ENCODE data around the gene GZF1.

Gene GZF1

DNA sequence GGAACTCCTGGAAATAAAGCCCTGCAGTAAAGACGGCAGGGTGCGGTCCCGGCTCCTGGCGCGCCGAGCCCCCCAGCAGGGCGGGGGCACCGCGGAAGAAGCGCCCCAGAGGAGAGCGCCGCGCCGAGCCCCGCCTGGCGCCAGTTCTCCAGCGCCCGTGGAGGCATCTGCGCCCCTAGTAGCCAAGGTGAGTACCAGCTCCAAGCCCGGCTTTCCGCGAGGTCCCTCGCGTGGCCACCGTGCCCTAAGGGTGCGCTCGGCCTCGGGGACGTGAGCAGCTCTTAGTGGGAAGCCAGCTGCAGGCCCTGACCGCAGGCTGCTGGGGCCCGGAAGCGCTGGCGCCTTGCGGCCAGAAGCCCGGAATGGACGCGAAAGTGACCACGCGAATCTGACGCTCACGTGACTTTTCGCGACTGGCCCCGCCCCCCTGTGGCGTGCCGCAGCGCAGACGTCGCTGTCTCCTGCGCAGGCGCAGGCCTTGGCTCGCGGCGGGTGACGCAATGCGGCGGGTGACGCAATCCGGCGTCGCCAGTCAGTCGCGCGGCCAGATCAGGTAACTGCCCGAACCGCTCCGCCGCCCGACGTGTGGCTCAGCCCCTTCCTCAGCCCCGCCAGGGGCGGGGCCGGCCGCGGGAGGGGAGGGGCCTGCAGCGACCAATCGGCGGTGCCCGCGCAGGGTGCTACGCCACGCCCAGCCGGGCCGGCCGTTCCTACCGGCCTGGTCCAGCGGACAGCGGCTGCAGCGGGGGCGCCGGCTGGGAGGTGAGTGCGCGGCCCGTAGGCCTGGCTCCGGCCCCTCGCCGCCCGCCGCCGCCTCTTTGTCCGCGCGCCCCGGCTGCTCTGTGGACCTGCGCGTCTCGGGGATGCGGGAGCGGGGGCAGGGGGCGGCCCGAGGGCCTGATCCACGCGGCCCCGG is at the start of gene GZF1:
TSS of gene GZF1 (plus strand) at position 707 of the 916 bp plus-strand sequence. CDS start 2,202 bp downstream, outside the sequence.
- peak; percentile 95 for DNase-seq (ENCODE audit: low spot score)

DNA sequence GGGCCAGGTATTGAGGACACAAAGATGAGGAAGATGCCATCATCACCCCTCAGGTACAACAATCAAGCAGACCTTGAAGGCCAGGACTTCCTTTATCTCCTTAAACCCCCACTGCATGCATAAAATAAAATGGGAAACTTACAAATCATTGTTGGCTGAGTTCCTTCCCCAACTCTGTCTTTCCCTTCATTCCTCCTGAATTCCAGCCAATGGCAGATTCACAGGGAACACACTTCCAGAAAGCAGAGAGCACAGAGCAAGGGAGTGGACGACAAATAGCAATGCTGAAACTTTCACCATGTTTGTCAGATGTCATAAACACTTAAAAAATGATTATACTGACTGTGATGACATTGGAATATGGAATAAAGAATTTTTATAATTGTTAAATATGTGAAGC is 48.7 kb upstream of the GZF1 start:
- no peak for DNase-seq (ENCODE audit: low spot score)

DNA sequence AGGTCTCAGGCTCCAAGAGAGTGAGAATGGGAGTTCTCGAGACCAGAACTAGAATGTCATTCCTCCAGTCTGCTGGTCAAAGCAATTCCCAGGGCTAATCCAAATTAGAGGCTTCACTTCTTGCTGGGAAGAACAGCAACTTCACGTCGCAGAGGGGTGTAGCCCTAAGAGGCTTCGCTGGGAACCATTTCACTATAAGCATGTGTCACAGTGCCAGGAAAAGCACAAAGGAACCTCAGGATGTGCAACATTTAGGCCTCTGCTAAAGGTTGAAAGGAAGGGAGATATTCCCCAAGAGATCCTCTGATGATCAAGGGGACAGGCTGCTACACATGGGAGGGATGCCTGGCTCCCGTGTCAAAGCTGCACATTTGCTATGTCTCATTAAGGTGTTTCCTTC is 47.3 kb upstream of the GZF1 start:
- DNase-seq (ENCODE audit: low spot score), result no peak

DNA sequence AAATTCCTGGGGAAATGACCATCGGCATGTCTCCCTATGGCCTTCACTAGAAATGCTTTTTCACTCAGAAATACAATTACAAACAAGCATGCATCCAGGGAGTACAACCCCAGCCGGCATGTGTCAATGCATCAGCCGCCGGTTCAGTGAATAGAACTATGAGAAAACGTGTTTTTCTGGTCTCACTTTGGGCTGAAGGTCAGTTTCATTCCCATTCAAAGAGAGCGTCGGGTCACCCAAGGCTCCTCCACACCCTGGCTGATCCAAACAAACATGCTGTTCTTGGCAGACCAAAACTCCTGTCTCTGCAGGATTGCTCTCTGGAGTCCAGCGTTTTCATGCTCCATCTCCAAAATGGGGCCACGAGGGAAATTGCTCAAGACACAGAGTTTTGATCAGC is 46.9 kb upstream of the GZF1 start:
- no peak for DNase-seq (ENCODE audit: low spot score)

DNA sequence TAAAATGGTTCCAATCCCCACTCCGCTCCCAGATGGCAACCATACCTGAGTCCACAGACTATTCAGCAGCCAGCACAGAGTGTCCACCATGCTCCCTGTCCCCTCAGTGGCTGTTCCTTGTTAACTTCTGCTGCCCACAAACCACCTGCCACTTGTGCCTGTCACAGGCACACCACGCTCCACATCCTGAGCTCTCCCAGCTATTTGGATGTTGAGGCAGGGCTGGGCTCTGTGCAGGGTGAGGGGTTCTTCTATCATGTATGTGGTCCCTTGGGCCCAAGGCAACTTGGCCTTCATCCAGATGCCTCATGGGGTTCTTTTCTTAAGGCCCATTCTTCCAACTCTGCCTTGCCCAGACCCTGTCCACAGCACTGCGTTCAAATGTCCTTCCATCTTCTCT is 45.4 kb upstream of the GZF1 start:
- DNase-seq (ENCODE audit: low spot score), result no peak

DNA sequence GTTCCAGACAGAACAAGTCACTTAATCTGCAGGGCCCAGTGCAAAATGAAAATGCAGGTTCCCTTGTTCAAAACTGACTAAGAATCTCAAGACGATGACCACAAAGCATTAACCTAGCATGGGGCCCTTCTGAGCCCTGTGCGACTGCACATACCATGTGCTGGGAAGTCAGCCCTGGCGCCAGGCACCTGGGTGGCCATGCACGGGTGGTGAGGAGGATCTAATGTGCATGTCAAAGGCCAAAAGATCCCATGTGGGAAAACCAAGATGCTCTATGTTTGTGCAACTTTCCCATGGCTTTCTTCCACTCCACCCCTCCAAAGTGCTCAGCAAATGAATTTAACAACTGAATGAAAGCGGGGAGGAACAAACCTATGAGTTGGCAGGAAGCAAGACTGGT is 44.9 kb upstream of the GZF1 start:
- no peak for DNase-seq (ENCODE audit: low spot score)

DNA sequence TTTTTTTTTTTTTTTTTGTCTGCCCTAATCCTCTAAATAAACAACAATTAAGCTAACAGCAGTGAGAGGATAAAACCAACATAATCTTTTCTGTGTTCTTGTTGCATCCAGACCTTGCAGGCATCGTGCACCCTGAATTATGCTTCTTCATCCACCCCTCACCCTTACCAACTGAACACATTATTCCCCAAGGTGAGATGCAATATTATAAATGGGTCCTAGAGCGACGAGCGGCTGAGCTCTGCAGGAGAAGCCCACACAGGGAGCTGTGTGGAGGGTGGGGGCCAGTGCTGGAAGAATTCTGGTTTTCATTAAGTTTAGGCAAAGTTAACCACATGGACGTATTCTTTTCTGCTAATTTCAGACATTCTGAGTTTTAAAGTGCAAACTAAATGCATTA is 43.6 kb upstream of the GZF1 start:
- no peak for DNase-seq (ENCODE audit: low spot score)

DNA sequence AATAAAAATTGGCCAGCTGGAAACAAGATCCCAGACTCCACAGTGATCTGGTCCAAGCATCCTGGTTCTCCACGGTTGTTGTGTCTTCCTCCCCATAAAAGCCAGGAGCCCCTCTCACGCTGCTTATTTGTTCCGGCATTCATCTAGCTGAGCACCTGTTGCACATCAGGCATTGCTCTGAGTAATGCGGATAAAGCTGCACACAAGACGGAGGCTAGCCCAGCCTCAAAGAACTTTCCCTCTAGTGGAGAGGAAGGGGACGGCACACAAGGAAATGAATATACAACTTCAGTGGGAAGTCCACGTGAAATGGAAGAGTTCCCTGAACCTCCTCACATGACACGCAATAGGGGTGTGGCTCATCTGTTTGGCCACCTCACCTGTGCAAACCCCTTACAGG is 41.7 kb upstream of the GZF1 start:
- DNase-seq (ENCODE audit: low spot score), result peak; percentile 28

DNA sequence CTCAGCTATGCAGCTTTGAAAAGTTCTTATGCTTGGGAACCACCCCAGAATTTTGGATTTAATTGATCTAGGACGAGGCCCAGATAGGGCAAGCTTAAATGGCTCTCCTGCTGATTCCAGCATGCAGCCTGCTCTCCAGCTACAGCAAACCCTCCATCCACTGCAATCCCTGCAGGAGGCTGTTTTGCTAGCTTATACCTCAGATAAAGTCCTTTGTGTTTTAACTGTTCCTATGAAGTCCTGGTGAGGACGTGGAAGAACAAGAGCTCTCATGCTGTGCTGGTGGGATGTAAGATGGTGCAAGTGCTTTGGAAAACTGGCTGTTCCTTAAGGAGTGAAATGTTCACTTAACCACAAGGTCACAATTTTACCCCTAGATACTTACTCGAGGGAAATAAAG is 36.9 kb upstream of the GZF1 start:
- DNase-seq (ENCODE audit: low spot score), result no peak

DNA sequence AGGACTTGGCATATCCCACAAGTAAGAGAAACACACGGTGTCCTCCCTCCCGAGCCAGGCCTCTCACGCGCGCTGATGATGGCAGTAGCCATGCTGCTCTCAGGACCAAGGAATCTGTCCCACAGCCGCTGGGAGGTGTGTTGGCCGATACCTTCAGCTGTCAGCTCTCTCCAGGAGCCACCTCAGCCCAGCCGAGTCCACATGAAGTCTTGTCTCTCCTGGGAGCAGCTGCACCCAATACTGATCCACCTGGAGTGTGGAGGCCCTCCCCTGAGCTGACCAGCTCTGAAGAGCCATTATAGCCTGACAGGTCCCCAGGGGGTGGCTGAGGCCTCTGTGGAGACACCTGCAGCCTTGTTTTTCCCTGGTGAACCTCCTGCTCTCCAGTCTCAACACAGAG is 35.2 kb upstream of the GZF1 start:
- no peak for DNase-seq (ENCODE audit: low spot score)

DNA sequence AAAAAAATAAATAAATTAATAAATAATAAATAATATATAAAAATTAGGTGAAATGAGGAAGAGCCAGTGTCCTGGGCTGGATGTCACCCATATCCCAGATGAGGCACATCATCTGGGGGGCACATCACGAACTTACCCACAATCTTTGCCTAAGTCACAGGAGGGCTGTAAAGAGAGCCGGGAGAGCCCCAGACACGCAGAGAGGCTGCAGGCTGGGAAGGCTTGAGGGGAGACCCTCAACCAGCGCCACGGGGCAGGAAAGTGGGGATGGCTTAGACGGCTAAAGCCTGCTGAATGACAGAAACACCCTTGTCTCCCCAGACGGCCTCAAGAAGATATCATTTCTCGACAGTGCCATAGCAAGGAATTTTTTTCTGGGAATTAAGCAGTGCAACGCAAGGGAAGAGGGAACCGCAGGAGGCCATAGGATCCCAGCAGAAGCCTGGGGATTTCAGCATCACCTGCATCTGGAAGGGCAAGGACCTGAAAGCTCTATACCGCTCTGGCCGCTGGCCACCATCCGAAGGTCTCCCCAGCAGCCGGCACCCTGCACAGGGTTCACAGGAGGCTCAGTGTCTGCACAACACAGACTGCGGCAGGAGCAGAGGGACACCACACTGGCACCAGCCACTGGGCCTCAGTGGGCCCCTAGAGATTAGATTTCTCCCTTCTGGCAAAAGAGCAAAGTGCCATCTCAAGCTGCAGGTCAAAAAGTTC is 34.2 kb upstream of the GZF1 start:
- DNase-seq (ENCODE audit: low spot score), result no peak

DNA sequence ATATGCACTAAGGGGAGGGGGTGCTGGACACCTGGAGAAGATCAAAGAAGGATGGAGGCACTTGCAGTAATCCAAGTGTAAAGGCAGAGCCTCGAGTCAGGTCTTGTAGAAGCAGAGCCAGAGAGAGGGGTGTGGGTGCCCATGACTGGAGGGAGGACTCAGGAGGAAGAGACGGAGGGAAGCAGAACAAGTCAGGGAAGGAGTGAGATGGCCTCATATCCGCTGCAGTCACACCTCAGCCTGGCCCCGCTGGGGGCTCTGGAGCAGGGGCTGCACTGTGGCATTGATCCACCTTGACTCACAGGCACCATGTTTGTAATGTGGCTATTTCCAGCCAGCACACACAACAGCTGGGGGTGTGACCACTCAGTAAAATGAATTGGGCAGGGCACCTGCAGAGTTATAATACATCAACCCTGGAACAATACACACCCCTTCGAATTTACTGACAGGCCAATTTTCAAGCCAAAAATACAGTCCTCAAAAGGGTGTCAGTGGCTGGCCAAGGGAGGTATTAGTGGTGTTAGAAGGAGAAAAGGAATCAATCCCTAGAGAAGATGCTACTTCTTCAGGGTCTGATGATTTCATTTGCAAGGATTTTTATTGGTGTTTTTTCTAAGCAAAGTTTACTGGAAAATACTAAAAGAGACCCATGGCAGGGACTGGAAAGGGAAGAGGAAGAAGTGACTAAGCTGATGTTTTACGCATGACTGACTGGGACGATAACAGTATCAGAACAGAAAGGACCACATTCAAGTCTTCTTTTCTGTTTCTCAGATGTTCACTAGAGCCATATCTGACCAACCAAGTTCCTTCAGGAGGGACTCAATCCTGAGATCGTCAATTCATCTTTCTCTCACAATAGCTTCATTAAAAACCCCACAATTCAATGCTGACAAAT is 30.3 kb upstream of the GZF1 start:
- no peak for DNase-seq (ENCODE audit: low spot score)

DNA sequence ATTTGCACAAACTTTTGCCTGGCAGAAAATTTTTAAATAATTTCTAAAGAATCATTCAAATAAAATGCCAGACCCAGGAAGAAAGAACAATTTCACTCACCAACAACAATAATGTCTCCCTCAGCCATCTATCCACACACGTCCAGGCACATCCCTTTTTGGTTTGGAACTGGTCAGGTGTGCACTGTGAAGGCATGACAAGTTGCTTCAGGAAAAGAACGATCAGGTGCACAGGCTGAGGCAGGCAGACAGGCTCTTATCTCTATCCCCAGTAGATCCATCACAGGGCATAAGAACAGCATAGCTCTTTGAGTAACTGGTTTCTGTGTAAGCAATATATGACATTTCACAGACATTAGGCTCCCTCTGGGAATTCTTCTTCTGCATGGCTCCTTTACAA is 29.5 kb upstream of the GZF1 start:
- no peak for DNase-seq (ENCODE audit: low spot score)

DNA sequence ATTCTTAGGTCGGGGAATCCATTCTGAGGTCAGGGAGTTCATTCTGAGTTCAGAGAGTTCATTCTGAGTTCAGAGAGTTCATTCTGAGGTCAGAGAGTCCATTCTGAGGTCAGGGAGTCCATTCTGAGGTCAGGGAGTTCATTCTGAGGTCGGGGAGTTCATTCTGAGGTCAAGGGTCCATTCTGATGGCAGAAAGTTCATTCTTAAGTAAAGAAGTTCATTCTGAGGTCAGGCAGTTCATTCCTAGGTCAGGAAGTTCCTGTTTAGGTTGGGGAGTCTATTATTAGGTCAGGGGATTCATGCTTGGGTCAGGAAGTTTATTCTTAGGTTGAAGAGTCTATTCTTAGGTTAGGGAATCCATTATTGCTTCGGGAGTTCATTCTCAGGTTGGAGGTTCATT is 27.9 kb upstream of the GZF1 start:
- DNase-seq (ENCODE audit: low spot score), result no peak

DNA sequence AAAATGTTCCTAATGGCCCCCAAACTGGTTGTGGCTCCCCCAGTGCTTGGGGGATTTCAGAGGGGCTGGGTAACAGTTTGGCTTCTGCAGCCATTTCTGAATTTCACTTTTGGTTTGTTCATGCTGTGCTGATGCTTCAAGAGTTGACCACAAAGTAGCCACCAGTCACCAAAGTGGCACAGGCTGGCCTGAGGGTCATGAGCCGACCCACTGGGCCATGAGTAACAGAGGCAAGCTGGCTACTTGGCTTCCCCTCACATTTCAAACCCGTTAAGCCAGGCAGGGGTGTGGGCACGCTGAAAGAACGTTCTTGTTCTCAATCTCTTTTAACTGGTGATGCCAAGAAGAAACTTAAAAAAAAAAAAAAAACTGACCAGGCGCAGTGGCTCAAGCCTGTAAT is 26.5 kb upstream of the GZF1 start:
- no peak for DNase-seq (ENCODE audit: low spot score)

DNA sequence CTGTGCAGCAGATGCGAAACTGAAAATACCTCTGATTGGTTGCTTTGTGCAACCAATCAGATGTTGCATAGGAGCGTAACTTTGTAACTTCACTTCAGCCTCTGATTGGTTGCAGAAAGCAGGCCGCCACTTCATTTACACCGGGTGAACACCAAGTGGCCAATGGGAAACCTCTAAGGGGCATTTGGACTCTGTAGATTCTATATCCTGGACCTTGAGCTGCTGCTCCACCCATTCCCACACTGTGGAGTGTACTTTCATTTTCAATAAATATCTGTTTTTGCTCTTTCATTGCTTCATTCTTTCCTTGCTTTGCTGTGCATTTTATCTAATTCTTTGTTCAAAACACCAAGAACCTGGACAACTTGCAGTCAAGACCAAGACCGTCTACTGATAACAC is 25.5 kb upstream of the GZF1 start:
- DNase-seq (ENCODE audit: low spot score), result no peak

DNA sequence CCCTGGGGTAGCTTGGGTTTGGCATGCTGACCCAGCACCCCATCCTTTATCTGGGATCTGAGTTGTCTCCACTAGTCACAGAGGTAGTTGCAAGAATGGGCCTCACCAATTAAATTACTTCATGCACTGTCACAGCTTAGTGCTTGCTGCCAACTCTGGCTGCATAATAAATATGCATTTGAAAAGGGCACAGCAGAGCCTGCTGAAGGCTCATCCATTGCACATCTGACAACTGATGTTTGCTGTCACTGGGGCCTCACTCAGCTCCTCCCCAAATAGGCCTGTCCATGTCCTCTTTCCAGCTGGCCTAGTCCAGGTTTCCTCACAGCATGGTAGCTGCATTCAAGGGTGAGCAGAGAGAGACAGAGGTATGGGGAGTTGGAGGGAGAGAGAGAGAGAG is 24.7 kb upstream of the GZF1 start:
- no peak for DNase-seq (ENCODE audit: low spot score)

DNA sequence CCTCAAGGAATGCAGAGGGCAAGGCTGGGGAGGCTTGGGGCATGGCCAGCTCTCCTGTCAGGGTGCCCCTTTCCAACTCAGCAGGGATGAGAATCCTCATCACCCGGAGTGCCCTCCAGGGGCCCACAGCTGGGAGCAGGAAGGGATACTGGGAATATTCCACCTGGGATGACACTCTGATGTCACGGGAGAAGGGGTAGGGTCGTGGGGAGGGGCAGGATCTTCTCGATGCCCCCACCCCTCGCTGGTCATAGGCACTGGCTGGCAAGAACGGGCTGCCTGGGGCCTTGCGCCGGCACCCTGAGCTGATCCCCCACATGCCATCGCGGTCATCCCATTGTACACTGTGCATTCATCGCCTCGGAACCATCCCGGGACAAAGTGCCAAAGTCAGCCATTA is 22.0 kb upstream of the GZF1 start:
- no peak for DNase-seq (ENCODE audit: low spot score)

DNA sequence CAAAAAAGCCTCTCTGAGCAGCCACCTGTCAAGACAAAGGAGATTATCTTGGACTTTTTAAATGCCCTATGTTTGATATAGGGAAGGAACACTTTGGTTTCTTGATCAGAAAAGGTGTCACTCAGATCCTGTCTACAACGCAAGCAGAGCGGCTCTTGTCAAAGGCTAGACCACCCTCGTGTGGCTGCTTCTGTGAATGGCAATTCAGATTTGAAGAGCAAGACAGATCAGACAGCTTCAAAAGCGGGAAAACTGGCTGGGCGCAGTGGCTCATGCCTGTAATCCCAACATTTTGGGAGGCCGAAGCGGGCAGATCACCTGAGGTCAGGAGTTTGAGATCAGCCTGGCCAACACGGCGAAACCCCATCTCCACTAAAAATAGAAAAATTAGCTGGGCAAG is 21.5 kb upstream of the GZF1 start:
- DNase-seq (ENCODE audit: low spot score), result peak; percentile 87

DNA sequence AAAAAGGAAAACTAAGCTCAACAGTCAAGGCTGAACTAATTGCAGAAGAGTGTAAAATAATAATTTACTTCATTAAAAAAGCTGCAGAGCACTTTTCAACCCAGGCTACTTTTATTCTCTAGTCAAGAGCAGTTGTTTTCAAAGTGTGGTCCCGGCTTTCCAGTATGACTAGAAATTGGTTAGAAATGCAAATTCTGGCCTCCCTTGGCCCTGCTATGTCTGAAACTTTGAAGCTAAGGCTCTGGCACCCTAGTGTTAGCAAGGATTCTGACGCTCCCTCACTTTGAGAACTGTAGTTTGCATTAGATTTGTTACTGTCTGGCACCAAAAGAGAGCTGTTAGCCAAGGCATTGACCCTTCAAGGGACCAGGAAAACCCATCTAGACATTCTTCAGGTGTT is 20.9 kb upstream of the GZF1 start:
- DNase-seq (ENCODE audit: low spot score), result no peak

DNA sequence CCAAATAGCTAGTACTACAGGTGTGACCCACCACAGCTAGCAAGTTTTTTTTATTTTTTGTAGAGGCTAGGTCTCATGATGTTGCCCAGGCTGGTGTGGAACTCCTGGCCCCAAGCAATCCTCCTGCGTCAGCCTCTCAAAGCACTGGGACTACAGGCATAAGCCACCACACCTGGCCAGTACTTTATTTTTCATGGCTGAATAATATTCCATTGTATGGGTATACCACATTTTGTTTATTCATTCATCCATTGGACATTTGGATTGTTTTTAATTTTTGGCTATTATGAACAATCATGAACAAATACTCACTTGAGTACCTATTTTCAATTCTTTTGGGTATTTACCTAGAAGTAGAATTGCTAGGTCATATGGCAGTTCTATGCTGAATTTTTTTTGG is 18.4 kb upstream of the GZF1 start:
- DNase-seq (ENCODE audit: low spot score), result no peak

DNA sequence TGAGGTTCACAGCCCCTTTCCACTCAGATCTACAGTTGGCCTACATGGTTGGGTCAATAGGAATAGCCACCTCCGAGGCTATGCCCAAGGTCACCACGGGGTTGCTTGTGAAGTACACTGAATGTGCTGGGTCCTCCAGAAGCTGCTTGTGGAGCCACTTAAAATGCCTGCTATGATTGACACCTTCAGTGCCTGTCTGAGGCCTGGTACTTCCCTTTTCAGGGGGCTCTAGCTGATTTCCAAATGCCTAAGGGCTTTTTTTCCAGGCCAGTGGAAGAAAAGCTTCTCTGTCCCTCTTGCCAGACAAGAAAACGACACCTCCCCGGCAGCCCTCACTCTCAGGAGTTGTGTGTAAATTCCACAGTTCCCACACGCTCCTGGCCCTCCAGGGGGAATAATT is 17.6 kb upstream of the GZF1 start:
- DNase-seq (ENCODE audit: low spot score), result no peak

DNA sequence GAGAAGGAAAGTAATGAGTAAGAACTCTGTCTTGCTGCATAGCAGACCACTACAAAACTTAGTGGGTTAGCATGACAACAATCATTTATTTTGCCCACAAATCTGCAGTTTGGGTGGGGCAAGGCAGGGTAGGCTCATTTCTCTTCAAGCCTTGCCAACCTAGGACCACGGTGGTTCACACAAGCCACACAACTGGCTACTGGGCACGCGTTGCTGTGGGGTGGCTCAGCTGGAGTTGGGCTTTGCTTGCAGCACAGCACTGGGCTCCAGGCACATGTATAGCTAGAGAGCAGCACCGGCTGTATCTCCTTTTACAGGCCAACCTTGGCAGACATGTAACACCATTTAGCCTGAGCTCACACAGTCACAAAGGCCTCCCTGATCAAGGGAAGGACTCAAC is 16.0 kb upstream of the GZF1 start:
- no peak for DNase-seq (ENCODE audit: low spot score)
